ENCODE results near the gene ZNF862. TPM values are rescaled to one million over a fixed set of nuclear protein-coding genes. Genes with fewer than 3 reads are reported as not detected.

Gene ZNF862
- total and polyA plus RNA-seq, 2 donors (not counting 1 experiment from before 2014, with no cell fraction given): 24.1 to 33.0 TPM

DNA sequence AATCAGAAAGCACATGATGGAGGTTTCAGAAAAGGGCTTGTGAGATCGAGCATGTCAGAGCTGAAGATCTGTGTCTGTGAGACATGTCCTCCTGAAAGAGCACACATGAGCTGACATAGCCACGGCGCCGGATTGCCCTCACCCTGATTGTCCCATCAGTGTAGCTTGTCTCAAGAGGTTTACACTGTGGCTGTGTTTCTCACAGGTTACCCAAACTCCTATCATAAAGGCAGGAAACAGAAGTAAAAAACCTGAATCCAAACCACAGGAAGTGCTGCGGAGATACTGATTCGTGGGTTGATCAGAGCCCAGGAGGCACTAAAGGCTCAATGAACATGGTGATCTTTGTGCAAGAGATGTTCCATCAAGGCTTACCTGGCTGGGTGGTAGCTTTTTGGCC is 31.7 kb downstream of the ZNF862 start:
- Mint-ChIP-seq H3K27me3 (no peaks in the 10 kb centered on the region), H3K4me3 (peak overlapping the region; percentile 44), H3K27ac (peak overlapping the region; percentile 23), H3K9me3 (ENCODE audit: insufficient read depth) (no peaks in the 10 kb centered on the region), H3K4me1 (peaks cover 37% of the 10 kb centered on the region)
- Histone ChIP-seq H3K36me3 (replicated peaks in 1 of 2; ENCODE audit: control extremely low read depth in 1 of 2, control insufficient read depth in 1 of 2, extremely low read depth in 1 of 2, insufficient read depth in 2 of 2, low read length in 1 of 2) (no peaks in the 10 kb centered on the region), H3K9ac (ENCODE audit: low read length) (no peak overlapping the region), H4K20me1 (ENCODE audit: control insufficient read depth, insufficient read depth, low read length, poor library complexity, severe bottlenecking) (no peaks in the 10 kb centered on the region), H3K4me3 (ENCODE audit: control extremely low read depth in 1 of 5, extremely low read depth in 1 of 5, insufficient read depth in 1 of 5, low read depth in 2 of 5, low read length in 4 of 5) (no peak overlapping the region), H3K27me3 (replicated peaks in 1 of 4; ENCODE audit: control extremely low read depth in 1 of 4, control insufficient read depth in 3 of 4, insufficient read depth in 4 of 4, low read length in 3 of 4) (no peaks in the 10 kb centered on the region), H3K9me3 (ENCODE audit: control extremely low read depth in 1 of 3, control insufficient read depth in 2 of 3, insufficient read depth in 1 of 3, low read length in 2 of 3) (no peaks in the 10 kb centered on the region), H3K27ac (ENCODE audit: low read length in 2 of 2) (peak overlapping the region in 1 of 2 donors; percentile 26), H3K4me2 (replicated peaks; ENCODE audit: low read depth, low read length, poor library complexity, severe bottlenecking) (peak overlapping the region; percentile 39), H2AFZ (ENCODE audit: insufficient read depth, low read depth, low read length, poor library complexity, severe bottlenecking) (peak overlapping the region; percentile 39), H3K4me1 (ENCODE audit: control insufficient read depth in 2 of 2, insufficient read depth in 2 of 2, low read length in 2 of 2) (peaks cover 49 to 55% of the 10 kb centered on the region in 2 donors), H3K79me2 (ENCODE audit: control insufficient read depth, insufficient read depth, low read length) (peaks cover 4% of the 10 kb centered on the region)
- POLR2A ChIA-PET: no interaction called here
- DNase-seq: no peak
- ATAC-seq (ENCODE audit: low read depth): no peak
- CTCF ChIA-PET: no interaction called here
- WGBS (ENCODE audit: insufficient coverage): 11% methylated on average over 6 of the region's 6 CpGs
- TF ChIP-seq EZH2 (IDR thresholded peaks at IDR 0.05; ENCODE audit: borderline replicate concordance, insufficient read depth, low read depth, low read length, poor library complexity, severe bottlenecking): no peak
- TF ChIP-seq, protein P1, sequence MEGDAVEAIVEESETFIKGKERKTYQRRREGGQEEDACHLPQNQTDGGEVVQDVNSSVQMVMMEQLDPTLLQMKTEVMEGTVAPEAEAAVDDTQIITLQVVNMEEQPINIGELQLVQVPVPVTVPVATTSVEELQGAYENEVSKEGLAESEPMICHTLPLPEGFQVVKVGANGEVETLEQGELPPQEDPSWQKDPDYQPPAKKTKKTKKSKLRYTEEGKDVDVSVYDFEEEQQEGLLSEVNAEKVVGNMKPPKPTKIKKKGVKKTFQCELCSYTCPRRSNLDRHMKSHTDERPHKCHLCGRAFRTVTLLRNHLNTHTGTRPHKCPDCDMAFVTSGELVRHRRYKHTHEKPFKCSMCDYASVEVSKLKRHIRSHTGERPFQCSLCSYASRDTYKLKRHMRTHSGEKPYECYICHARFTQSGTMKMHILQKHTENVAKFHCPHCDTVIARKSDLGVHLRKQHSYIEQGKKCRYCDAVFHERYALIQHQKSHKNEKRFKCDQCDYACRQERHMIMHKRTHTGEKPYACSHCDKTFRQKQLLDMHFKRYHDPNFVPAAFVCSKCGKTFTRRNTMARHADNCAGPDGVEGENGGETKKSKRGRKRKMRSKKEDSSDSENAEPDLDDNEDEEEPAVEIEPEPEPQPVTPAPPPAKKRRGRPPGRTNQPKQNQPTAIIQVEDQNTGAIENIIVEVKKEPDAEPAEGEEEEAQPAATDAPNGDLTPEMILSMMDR (IDR thresholded peaks at IDR 0.05): no peak
- intact Hi-C loops (cut with micrococcal nuclease): loop anchor here (5.0 to 10.0 kb wide), 2 partner anchors 153 to 375 kb away; partner anchors contain the start of gene ZNF746

DNA sequence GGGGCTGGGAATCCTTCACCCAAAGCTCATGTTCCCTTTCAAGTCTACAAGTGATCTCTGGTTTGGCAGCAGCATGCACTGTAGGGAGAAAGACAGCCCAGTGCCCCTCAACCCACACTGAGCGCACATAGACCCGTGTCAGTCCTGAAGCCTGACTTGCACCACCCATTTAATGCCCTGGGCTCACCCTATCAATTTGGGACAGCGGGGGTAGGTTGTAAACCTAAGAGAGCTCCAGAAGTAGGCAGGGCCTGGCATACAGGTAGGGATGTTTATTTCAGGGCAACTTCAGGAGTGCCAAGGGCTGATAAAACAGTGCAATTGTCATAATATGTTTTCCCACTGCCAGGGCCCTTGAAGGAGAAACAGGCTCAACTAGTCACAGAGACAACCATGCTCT is 32.1 kb downstream of the ZNF862 start:
- Histone ChIP-seq H2AFZ (ENCODE audit: insufficient read depth, low read depth, low read length, poor library complexity, severe bottlenecking) (peak overlapping the region; percentile 39), H4K20me1 (ENCODE audit: control insufficient read depth, insufficient read depth, low read length, poor library complexity, severe bottlenecking) (no peaks in the 10 kb centered on the region), H3K4me1 (ENCODE audit: control insufficient read depth in 2 of 2, insufficient read depth in 2 of 2, low read length in 2 of 2) (peaks cover 48 to 55% of the 10 kb centered on the region in 2 donors), H3K9me3 (ENCODE audit: control extremely low read depth in 1 of 3, control insufficient read depth in 2 of 3, insufficient read depth in 1 of 3, low read length in 2 of 3) (no peaks in the 10 kb centered on the region), H3K4me2 (replicated peaks; ENCODE audit: low read depth, low read length, poor library complexity, severe bottlenecking) (peak overlapping the region; percentile 39), H3K9ac (ENCODE audit: low read length) (no peak overlapping the region), H3K27me3 (replicated peaks in 1 of 4; ENCODE audit: control extremely low read depth in 1 of 4, control insufficient read depth in 3 of 4, insufficient read depth in 4 of 4, low read length in 3 of 4) (no peaks in the 10 kb centered on the region), H3K79me2 (ENCODE audit: control insufficient read depth, insufficient read depth, low read length) (peaks cover 6% of the 10 kb centered on the region), H3K36me3 (replicated peaks in 1 of 2; ENCODE audit: control extremely low read depth in 1 of 2, control insufficient read depth in 1 of 2, extremely low read depth in 1 of 2, insufficient read depth in 2 of 2, low read length in 1 of 2) (no peaks in the 10 kb centered on the region), H3K4me3 (ENCODE audit: control extremely low read depth in 1 of 5, extremely low read depth in 1 of 5, insufficient read depth in 1 of 5, low read depth in 2 of 5, low read length in 4 of 5) (no peak overlapping the region), H3K27ac (ENCODE audit: low read length in 2 of 2) (peak overlapping the region in 1 of 2 donors; percentile 26)
- ATAC-seq (ENCODE audit: low read depth): no peak
- ChIA-PET CTCF (no interaction called here), POLR2A (no interaction called here)
- H3K4me3 Mint-ChIP-seq: peak overlapping the region; percentile 44
- no peaks in the 10 kb centered on the region for H3K27me3 Mint-ChIP-seq
- TF ChIP-seq EZH2 (IDR thresholded peaks at IDR 0.05; ENCODE audit: borderline replicate concordance, insufficient read depth, low read depth, low read length, poor library complexity, severe bottlenecking): no peak
- TF ChIP-seq, protein P1 (IDR thresholded peaks at IDR 0.05): no peak
- peaks cover 41% of the 10 kb centered on the region for H3K4me1 Mint-ChIP-seq
- intact Hi-C loops (cut with micrococcal nuclease): loop anchor here (5.0 to 10.0 kb wide), 2 partner anchors 153 to 375 kb away; partner anchors contain the start of gene ZNF746
- DNase-seq: no peak
- H3K9me3 Mint-ChIP-seq (ENCODE audit: insufficient read depth): no peaks in the 10 kb centered on the region
- H3K27ac Mint-ChIP-seq: no peak overlapping the region
- no CpG with 5 or more reads among the region's 3 CpGs for WGBS (ENCODE audit: insufficient coverage)
